ENCODE measurements around the gene CRACR2A.

GRCh38 chr12:3697311-3697870 is 55.5 kb downstream of the CRACR2A start:
- no peak for TF ChIP-seq SPI1 (IDR thresholded peaks at IDR 0.05; ENCODE audit: borderline replicate concordance, low read depth)
- TF ChIP-seq REST (IDR thresholded peaks at IDR 0.05; ENCODE audit: insufficient replicate concordance, low read depth) = no peak
- TF ChIP-seq CTCF (IDR thresholded peaks at IDR 0.05; ENCODE audit: insufficient read depth, low read length) = no peak
- no peak for TF ChIP-seq POLR2AphosphoS5 (IDR thresholded peaks at IDR 0.05; ENCODE audit: low read depth)
- no peak for TF ChIP-seq GABPA (IDR thresholded peaks at IDR 0.05; ENCODE audit: low read depth)
